CD4-positive, alpha-beta T cell treated with Interleukin-10 for 1 hour (primary cell): ENCODE results near the gene SLC44A4.
"Not testable (repeated sequence)": the region's sequence is repeated elsewhere in the genome, so short reads cannot be mapped to it uniquely, and the experiment has no call there.

Experiments used
- DNase-seq: peaks from one replicate; pipeline ENCODE4 v3.0.0-alpha.2; 2020

The SLC44A4 gene

DNA sequence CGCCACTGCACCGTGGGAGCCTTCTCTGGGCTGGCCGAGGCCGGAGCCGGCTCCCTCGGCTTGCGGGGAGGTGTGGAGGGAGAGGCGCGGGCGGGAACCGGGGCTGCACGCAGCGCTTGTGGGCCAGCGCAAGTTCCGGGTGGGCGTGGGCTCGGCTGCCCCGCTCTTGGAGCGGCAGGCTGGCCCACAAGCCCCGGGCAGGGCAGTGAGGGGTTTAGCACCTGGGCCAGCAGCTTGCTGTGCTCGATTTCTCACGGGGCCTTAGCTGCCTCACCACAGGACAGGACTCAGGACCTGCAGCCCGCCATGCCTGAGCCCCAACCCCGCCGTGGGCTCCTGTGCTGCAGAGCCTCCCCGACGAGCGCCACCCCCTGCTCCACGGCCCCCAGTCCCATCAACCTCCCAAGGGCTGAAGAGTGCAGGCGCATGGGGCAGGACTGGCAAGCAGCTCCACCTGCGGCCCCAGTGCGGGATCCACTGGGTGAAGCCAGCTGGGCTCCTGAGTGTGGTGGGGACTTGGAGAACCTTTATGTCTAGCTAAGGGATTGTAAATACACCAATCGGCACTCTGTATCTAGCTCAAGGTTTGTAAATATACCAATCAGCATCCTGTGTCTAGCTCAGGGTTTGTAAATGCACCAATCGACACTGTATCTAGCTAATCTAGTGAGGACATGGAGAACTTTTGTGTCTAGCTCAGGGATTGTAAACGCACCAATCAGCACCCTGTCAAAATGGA is 26.6 kb downstream of the SLC44A4 start:
- DNase-seq: not testable (repeated sequence)

DNA sequence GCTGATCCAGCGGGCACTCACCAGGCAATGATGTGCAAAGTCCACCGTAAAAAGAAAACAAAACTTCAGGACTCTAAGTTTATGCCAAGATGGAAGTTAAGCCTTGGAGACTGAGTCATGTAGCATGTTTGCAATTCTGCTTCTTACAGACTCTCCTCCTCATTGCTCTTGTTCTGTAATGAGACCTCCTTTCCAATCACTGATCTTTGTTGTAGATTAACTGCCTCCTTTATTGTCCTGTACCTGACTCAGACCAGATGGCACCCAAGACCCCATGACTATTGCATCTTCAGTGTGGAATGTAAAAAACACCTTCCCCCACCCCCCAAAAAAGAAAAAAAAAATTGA is 27.3 kb downstream of the SLC44A4 start:
- no peak for DNase-seq

DNA sequence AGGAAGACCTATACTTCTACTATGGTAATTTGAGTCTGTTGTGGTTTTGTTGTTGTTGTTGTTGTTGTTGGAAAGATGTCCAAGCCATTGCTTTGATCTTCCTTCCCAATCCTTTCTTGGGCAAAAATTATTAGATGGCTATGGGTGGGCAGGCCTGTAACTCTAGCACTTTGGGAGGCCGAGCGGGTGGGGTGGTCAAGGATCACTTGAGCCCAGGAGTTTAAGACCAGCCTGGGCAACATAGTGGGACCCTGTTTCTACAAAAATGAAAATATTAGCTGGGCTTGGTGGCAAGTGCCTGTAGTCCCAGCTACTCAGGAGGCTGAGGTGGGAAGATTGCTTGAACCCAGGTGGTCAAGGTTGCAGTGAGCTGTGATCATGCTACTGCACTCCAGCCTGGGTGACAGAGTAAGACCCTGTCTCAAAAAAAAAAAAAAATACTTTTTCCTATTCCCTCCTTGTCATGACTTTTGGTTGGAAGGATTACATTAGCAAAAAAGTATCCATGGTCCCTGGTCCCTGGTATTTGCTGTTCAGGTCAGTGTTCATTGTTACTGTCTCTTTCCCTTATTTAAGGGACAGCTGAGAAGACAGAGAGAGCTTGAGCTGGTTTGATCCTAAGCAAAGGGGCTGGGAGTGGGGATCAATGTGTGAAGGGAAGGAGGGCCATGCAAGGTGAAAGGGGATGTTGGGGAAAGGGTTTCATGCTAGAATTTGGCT is 27.9 kb downstream of the SLC44A4 start:
- DNase-seq: no peak

DNA sequence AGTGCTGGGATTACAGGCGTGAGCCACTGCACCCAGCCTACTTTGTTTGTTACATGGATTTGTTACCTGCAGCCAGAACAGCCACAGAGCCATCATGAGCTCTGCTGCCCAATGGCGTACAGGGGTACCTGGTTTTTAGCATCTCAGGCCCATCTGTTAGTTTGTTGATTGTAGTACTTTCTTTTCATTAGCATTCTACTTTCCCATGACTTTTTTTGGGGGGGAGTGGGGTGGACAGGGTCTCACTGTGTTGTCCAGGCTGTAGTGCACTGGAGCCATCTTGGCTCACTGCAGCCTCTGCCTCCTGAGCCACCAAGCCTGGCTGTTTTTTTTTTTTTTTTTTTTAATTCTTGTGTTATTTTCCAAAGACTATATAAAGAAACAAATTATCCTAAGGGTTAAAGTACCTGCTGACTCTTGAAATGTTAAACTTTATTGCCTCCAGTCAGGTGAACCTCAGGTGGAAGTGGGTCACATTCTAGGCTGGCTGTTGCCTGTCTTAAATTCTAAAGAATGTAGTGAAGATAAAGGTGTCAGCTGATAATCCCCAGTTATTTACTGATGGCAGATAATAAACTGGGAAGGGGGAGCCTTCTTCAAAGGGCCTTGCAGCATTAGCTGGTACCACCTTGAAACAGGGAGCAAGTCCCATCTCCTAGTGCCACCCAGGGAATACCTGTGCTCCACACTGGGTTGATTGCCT is 31.4 kb downstream of the SLC44A4 start:
- no peak for DNase-seq

DNA sequence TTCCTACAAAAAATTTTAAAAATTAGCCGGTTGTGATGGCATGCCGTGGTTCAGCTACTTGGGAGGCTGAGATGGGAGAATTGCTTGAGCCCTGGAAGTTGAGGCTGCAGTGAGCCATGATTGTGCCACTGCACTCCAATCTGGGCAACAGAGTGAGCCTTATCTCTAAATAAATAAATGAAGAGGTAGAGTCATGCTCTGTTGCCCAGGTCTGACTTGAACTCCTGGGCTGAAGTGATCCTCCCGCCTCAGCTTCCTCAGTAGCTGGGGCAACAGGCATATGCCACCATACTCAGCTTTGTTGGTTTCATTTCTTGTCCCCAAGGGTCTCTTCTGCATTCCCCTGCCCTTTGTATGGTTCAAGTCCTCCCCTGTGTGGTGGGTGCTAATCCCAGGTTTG is 34.3 kb downstream of the SLC44A4 start:
- no peak for DNase-seq

DNA sequence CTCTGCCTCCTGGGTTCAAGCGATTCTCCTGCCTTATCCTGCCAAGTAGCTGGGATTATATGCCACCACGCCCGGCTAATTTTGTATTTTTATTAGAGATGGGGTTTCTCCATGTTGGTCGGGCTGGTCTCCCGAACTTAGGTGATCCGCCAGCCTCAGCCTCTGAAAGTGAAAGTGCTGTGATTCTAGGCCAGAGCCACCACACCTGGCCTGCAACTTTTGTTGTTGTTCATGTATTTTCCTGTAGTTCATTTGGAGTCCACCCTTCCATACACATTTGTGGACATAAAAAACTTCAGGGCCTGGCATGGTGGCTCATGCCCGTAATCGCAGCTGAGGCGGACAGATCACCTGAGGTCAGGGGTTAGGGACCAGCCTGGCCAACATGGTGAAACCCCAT is 36.7 kb downstream of the SLC44A4 start:
- no peak for DNase-seq

DNA sequence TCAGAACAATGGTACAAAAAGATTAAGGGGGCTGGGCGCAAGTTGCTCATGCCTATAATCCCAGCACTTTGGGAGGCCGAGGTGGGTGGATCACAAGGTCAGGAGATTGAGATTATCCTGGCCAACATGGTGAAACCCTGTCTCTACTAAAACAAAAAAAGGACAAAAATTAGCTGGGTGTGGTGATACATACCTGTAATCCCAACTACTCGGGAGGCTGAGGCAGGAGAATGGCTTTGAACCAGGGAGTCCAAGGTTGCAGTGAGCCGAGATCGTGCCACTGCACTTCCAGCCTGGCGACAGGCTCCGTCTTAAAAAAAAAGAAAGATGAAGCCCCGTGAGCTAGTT is 39.0 kb downstream of the SLC44A4 start:
- DNase-seq: not testable (repeated sequence)

DNA sequence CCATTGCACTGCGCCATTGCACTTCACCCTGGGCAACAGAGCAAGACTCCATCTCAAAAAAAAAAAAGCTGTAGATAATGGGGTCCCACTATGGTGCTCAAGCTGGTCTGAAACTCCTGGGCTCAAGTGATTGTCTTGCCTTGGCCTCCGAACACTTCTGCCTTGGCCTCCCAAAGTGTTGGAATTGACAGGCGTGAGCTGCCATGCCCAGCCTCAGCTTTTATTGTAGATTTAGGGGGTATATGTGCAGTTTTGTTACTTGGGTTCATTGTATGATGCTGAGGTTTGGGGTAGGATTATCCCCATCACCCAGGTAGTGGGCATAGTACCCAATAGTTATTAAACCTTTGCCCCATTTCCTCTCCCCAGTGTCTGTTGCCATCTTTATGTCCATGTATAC is 39.8 kb downstream of the SLC44A4 start:
- DNase-seq: no peak

DNA sequence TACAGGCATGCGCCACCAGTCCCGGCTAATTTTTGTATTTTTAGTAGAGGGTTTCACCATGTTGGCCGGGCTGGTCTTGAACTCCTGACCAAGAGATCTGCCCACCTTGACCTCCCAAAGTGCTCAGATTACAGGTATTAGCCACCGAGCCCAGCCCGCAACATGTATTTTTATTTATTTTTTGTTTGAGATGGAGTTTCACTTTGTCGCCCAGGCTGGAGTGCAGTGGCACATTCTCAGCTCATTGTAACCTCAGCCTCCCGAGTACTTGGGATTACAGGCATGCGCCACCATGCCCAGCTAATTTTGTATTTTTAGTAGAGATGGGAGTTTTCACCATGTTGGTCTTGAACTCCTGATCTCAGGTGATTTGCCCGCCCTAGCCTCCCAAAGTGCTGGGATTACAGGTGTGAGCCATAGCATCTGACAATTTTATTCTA is 40.7 kb downstream of the SLC44A4 start:
- not testable (repeated sequence) for DNase-seq

DNA sequence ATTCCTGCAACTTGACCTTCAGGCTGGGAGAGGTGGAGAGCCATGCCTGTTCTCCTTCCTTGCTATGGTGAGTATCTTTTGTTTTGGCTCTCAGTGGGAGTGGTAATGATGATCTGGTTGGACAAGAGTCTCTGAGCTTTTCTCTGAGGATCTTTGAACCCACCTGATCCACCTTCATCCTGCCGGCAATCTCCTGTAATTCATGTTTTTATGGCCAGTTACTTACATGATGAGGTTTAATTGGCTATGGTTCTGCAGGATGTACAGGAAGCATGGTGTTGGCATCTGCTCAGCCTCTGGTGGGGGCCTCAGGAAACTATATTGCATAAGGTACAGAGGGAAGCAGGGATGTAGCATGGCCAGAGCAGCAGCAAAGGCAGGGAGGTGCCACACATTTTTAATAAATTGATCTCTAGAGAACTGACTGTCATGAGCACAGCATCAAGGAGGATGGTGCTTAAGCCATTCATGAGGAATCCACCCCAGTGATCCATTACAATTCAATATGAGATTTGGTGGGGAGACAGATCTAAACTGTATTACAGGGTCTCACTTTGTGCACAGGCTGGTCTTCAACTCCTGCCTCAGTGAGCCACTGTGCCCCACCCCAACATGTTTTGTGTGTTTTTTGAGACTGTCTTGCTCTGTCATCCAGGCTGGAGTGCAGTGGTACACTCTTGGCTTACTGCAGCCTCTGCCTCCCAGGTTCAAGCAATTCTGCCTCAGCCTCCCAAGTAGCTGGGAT is 41.3 kb downstream of the SLC44A4 start:
- DNase-seq: no peak

DNA sequence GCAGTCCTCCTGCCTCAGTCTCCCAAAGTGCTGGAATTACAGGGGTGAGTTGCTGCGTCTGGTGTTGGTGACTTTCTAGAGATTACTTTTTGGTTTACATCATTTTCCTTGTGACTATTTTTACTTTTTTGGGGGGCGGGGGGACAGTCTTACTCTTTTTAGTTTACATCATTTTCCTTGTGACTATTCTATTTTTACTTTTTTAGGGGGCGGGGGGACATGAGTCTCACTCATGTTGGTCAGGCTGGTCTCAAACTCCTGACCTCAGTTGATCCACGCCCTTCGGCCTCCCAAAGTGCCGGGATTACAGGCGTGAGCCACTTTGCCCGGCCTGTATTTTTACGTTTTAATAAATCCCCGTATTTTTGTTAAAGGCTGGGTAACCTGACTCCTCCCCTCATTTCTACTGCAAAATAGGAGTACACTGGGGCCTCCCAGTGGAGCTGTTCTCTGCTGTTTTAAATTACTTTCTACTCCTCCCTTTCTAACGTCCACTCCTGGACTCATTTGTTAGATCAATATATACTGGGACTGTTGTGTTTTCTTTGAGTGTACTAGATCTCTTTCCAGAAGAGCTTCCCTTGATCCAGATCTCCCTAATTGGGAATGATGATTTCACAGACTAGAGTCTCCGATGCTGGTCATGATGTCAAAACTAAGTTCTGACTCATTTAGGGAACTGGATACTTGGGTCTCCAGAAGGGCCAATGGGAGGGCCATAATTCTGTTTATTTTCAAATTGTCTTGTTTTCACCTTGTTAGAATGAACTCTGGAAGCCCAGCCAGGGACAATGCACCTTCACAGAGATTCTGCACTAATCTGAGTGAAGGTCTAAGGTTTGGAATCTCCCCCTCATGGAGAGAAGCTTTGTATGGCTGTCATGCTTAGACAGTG is 42.1 kb downstream of the SLC44A4 start:
- DNase-seq: no peak

DNA sequence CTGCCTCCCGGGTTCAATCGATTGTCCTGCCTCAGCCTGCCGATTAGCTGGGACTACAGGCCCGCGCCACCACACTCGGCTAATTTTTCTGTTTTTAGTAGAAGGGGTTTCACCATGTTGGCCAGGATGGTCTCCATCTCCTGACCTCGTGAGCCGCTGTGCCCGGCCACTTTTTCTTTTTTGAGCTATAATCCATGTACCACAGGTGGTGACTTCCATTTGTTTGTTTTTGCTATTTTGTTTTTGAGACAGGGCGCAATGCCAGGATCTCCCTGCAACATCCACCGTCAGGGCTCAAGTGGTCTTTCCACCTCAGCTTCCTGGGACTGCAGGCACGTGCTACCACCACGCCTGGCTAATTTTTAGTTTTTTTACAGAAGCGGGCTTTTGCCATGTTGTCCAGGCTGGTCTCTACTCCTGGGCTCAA is 42.7 kb downstream of the SLC44A4 start:
- DNase-seq: no peak

DNA sequence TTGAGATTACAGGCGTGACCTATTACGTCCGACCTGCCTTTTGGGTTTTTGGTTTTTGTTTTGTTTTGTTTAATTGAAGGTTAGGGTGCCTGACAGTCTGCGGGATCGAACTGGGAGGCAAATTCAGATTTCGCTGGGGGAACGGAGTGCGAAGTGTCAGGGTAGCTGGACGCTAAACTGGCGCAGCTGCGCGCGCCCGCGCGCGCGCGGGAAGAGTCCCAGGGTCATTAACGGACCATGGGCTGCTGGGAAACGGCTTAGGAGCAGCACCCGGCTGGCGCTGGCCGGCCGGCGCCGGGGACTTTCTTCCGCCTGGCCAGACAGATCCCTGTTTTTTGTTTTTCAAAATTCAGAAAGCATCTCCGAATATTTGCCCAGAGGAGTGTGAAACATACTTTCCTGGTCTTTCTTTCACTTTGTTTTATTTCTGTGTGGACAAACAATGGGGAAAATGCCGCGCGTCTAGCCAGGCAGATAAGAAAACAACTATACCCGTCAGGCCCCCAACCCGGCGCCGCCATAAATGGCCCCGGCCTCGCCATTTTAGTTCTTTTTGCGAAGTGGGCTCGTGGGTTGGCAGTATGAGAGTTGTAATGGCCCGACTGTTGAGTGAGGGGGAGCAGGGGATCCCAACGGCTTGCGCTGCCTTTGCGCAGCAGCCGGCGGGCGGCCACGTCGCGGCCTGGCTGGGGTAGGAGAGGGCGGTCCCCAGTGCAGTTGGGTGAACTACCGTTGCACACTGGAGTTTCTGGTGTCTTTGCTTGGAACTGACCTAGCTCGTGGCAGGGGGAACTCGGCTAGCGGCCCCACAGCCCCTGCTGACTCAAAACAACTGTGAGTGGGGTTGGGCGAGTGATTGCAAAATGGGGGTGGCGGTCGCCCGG is 44.2 kb downstream of the SLC44A4 start:
- peak; percentile 86 for DNase-seq

DNA sequence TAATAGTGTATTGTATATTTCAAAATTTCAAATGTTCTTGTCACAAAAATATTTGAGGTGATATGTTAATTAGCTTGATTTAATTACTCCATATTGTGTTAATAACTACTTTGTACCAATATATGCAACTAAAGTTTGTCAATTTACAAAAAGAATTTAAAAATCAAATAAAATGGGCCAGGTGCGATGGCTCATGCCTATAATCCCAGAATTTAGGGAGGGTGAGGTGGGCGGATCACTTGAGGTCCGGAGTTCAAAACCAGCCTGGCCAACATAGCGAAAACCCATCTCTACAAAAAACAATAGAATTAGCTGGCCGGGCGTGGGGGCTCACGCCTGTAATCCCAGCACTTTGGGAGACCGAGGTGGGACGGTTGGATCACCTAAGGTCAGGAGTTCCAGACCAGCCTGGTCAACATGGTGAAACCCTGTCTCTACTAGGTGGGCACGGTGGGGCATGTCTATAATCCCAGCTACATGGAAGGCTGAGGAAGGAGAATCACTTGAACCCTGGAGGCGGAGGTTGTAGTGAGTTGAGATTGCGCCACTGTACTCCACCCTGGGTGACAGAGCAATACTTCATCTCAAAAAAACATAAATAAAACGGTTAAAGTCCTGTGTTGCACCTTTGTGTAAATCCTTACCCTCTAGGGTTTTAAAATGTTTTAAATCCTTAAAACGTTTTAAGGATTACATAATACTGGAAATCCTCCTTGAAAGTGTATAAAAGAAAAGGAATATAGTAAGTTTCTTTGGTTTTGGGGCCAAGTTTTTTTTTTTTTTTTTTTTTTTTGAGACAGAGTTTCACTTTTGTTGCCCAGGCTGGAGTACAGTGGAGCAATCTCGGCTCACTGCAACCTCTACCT is 47.2 kb downstream of the SLC44A4 start:
- no peak for DNase-seq

DNA sequence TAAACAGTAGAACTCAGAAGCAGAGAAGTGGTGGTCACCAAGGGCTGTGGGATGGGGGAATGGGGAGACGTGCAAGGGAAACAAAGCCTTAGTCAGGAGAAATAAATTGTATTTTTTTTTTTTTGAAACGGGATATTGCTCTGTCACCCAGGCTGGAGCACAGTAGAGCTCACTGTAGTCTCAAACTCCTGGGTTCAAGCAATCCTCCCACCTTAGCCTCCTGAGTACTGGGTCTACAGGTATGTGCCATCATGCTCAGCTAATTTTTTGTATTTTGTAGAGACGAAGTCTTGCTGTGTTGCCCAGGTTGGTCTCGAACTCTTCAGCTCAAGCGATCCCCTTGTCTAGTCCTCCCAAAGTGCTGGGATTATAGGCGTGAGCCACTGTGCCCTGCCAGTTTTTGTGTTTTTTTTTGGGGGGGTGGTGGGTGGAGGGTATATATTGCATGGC is 47.9 kb downstream of the SLC44A4 start:
- no peak for DNase-seq

DNA sequence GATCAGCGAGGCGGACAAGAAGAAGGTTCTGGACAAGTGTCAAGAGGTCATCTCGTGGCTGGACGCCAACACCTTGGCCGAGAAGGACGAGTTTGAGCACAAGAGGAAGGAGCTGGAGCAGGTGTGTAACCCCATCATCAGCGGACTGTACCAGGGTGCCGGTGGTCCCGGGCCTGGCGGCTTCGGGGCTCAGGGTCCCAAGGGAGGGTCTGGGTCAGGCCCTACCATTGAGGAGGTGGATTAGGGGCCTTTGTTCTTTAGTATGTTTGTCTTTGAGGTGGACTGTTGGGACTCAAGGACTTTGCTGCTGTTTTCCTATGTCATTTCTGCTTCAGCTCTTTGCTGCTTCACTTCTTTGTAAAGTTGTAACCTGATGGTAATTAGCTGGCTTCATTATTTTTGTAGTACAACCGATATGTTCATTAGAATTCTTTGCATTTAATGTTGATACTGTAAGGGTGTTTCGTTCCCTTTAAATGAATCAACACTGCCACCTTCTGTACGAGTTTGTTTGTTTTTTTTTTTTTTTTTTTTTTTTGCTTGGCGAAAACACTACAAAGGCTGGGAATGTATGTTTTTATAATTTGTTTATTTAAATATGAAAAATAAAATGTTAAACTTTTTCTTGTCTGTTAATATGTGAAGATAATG is 49.0 kb downstream of the SLC44A4 start:
- DNase-seq: peak; percentile 63

DNA sequence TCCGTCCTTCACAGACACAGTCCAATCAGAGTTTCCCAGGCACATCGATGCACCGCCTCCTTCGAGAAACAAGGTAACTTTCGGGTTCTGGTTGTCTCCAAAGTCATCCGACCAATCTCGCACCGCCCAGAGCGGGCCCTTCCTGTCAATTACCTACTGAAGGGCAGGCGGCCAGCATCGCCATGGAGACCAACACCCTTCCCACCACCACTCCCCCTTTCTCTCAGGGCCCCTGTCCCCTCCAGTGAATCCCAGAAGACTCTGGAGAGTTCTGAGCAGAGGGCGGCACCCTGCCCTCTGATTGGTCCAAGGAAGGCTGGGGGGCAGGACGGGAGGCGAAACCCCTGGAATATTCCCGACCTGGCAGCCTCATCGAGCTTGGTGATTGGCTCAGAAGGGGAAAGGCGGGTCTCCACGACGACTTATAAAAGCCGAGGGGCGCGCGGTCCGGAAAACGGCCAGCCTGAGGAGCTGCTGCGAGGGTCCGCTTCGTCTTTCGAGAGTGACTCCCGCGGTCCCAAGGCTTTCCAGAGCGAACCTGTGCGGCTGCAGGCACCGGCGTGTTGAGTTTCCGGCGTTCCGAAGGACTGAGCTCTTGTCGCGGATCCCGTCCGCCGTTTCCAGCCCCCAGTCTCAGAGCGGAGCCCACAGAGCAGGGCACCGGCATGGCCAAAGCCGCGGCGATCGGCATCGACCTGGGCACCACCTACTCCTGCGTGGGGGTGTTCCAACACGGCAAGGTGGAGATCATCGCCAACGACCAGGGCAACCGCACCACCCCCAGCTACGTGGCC is 51.3 kb downstream of the SLC44A4 start, which contains the start of gene HSPA1B:
Gene HSPA1B (plus strand): TSS at position 453 of the 794 bp plus-strand sequence. CDS start 213 bp downstream, at position 666.
- DNase-seq: peak; percentile 93

DNA sequence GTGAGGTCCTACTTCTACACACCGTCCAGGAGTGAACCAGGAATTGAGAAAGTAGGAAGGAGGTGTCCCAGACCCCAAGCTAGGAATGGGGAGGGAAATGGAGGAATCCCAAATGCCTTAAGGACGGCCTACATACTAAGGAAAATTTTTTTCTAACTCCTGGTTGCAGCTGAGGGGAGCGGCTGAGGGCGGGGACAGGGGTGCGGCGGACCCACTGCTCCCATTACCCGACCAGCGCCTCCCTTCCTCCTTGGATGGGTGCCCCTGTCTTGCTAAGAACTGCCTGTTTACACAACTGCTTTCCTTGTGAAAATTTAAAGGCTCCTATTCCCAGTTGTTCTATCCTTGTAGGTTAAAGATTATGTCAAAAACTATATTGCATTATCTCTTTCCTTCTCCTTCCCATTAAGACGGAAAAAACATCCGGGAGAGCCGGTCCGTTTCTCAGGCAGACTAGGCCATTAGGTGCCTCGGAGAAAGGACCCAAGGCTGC is 52.0 kb downstream of the SLC44A4 start:
- DNase-seq: no peak
